ENCODE measurements around the gene FREY1. TPM values are rescaled to one million over a fixed set of nuclear protein-coding genes. Genes with fewer than 3 reads are reported as not detected.
A peak's percentile ranks its signal among the peaks of the same experiment; 100 is the strongest.

The FREY1 gene
- total RNA-seq, 1 donor from 2014 or later, result not detected

- TF ChIP-seq CTCF (IDR thresholded peaks at IDR 0.05) (no peak), POLR2A (IDR thresholded peaks at IDR 0.05) (no peak), POLR2AphosphoS5 (IDR thresholded peaks at IDR 0.05; ENCODE audit: insufficient read depth in 1 of 2, low read depth in 1 of 2) (no peak)
- intact Hi-C loops (cut with DNase I), result no loop called here
- Histone ChIP-seq H3K4me3 (no peak overlapping the region), H3K27me3 (no peaks in the 10 kb centered on the region), H3K4me1 (peaks cover 17% of the 10 kb centered on the region), H3K9me3 (no peaks in the 10 kb centered on the region), H3K36me3 (peaks cover 0 to 83% of the 10 kb centered on the region in 2 donors), H3K27ac (no peak overlapping the region)
- no peak for DNase-seq (ENCODE audit: extremely low spot score in 2 of 2)
Measured at GRCh38 chr11:45864041-45864440, 43.0 kb downstream of the FREY1 start.

- Histone ChIP-seq H3K4me3 (no peak overlapping the region), H3K4me1 (peaks cover 47% of the 10 kb centered on the region), H3K36me3 (peaks cover 0 to 71% of the 10 kb centered on the region in 2 donors), H3K27ac (peak overlapping the region; percentile 87), H3K9me3 (no peaks in the 10 kb centered on the region), H3K27me3 (no peaks in the 10 kb centered on the region)
- intact Hi-C loops (cut with DNase I), result no loop called here
- no peak for DNase-seq (ENCODE audit: extremely low spot score in 2 of 2)
- no peak for TF ChIP-seq POLR2AphosphoS5 (IDR thresholded peaks at IDR 0.05; ENCODE audit: insufficient read depth in 1 of 2, low read depth in 1 of 2)
- no peak for TF ChIP-seq POLR2A (IDR thresholded peaks at IDR 0.05)
- no peak for TF ChIP-seq CTCF (IDR thresholded peaks at IDR 0.05)
Measured at GRCh38 chr11:45860764-45861510, 46.1 kb downstream of the FREY1 start.

DNA sequence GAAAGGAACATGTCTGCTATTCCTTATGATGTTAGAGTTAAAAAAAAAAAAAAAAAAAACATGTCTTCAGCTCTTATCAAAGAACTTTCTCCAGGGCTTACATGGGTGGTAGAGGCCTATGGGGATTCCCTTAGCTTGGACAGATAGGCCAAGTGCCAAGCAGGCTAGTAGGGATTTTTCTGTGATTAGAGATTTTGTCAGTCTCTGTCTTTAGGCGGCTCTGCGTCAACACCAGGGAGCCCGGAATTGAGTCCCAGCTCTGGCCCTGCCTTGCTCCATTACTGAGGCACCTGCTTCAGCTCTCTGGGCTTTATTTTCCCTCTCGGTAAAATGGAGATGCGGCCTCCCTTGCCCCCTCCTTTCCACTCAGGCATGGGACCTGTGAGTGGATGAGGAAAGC lies 46.7 kb downstream of the FREY1 start:
- no peaks in the 10 kb centered on the region for H3K9me3 ChIP-seq
- DNase-seq (ENCODE audit: extremely low spot score in 2 of 2), result no peak
- H3K27ac ChIP-seq, result peak overlapping the region; percentile 87
- no peaks in the 10 kb centered on the region for H3K27me3 ChIP-seq
- no peak overlapping the region for H3K4me3 ChIP-seq
- intact Hi-C loops (cut with DNase I), result no loop called here
- TF ChIP-seq CTCF (IDR thresholded peaks at IDR 0.05), result no peak
- no peak for TF ChIP-seq POLR2AphosphoS5 (IDR thresholded peaks at IDR 0.05; ENCODE audit: insufficient read depth in 1 of 2, low read depth in 1 of 2)
- no peak for TF ChIP-seq POLR2A (IDR thresholded peaks at IDR 0.05)
- H3K36me3 ChIP-seq, result peaks cover 0 to 68% of the 10 kb centered on the region in 2 donors
- peaks cover 52% of the 10 kb centered on the region for H3K4me1 ChIP-seq

DNA sequence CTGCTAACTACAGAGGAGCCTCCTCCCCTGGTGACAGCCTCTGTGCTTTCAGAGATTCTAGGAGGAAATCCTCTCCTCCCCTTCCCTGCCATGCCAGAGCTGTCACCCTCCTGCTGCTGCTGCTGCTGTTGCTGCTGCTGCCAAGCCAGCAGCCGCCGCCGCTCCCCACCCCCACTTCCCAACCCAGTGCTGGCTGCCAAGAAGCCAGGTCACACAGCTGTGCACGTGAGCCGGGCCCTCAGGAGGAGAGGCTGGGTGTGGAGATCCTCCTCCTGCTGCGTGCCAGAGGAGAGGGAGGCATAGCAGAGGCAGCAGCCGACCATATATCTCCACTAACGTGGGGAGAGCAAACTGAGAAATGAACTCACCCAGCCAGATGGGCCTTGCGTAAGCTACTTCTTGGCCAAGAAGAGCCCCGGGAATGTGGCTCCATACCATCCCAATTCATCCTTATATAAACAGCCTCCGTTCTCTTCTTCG lies 47.4 kb downstream of the FREY1 start:
- Histone ChIP-seq H3K27ac (peak overlapping the region; percentile 87), H3K4me1 (peaks cover 59% of the 10 kb centered on the region)

More for the DNA sequence above, 47.4 kb downstream of the FREY1 start:
- H3K9me3 ChIP-seq, result no peaks in the 10 kb centered on the region
- no peak overlapping the region for H3K4me3 ChIP-seq
- intact Hi-C loops (cut with DNase I), result no loop called here
- no peaks in the 10 kb centered on the region for H3K27me3 ChIP-seq
- TF ChIP-seq CTCF (IDR thresholded peaks at IDR 0.05) (no peak), POLR2AphosphoS5 (IDR thresholded peaks at IDR 0.05; ENCODE audit: insufficient read depth in 1 of 2, low read depth in 1 of 2) (peak; percentile 95 to 98), POLR2A (IDR thresholded peaks at IDR 0.05) (no peak)
- peaks cover 0 to 65% of the 10 kb centered on the region in 2 donors for H3K36me3 ChIP-seq
- peak in 1 of 2 donors; percentile 97 for DNase-seq (ENCODE audit: extremely low spot score in 2 of 2)
